HG02678 (cell line): ENCODE measurements around the gene SSBP1.
"Not testable (repeated sequence)": the region's sequence is repeated elsewhere in the genome, so short reads cannot be mapped to it uniquely, and the experiment has no call there.

Experiments
- ATAC-seq: cut with Tn5 transposase; IDR thresholded peaks from one replicate; pipeline ENCODE4 v1.9.1; 2021; ENCODE audit warnings: mild to moderate bottlenecking, moderate library complexity; ENCODE audit not compliant: unreplicated experiment

The SSBP1 gene

GRCh38 chr7:141763797-141764196 lies 25.6 kb downstream of the SSBP1 start, which contains the start of gene TAS2R3:
TSS of gene TAS2R3 (plus strand) at chr7:141764097. CDS start at chr7:141764159, 62 bp downstream.
- ATAC-seq, result no peak

- ATAC-seq, result not testable (repeated sequence)
These were observed 32.0 kb downstream of the SSBP1 start for GRCh38 chr7:141770083-141770583.

GRCh38 chr7:141776374-141776773 lies 38.2 kb downstream of the SSBP1 start, which contains the start of gene TAS2R4:
TSS of gene TAS2R4 (plus strand) at chr7:141776674. CDS start at chr7:141778489, 1,815 bp downstream.
- ATAC-seq, result no peak

- ATAC-seq, result peak; percentile 73
These were observed 47.8 kb downstream of the SSBP1 start for GRCh38 chr7:141785706-141786552.

GRCh38 chr7:141788296-141788695 lies 50.1 kb downstream of the SSBP1 start:
- ATAC-seq, result no peak

GRCh38 chr7:141789917-141790316 lies 51.8 kb downstream of the SSBP1 start, which contains the start of gene TAS2R5:
TSS of gene TAS2R5 (plus strand) at chr7:141790217. CDS start at chr7:141790362, 145 bp downstream.
- no peak for ATAC-seq

GRCh38 chr7:141792526-141792925 lies 54.4 kb downstream of the SSBP1 start:
- no peak for ATAC-seq
